Liver (tissue), 2 donors: Measurements from ENCODE around the gene CEND1.

Experiments used
- CTCF ChIP-seq: fragments of 150-350 bp; IDR thresholded peaks from 2 replicates; pipeline ENCODE4 v1.5.1; 2017; ENCODE audit warnings: improper control_type of control experiment, low read depth, low read length; ENCODE audit not compliant: missing input control
- MAX ChIP-seq: IDR thresholded peaks from 2 replicates; pipeline ENCODE4 v1.6.1; 2016; ENCODE audit warnings: antibody characterized with exemption
- YY1 ChIP-seq: IDR thresholded peaks from 2 replicates; pipeline ENCODE4 v1.6.1; 2016; ENCODE audit warnings: antibody characterized with exemption, mild to moderate bottlenecking
- TF ChIP-seq, protein P1 (sequence below): IDR thresholded peaks from 2 replicates; pipeline ENCODE4 v1.6.1; 2016; ENCODE audit warnings: antibody characterized with exemption, mild to moderate bottlenecking
- donor health status: healthy.

DNA sequence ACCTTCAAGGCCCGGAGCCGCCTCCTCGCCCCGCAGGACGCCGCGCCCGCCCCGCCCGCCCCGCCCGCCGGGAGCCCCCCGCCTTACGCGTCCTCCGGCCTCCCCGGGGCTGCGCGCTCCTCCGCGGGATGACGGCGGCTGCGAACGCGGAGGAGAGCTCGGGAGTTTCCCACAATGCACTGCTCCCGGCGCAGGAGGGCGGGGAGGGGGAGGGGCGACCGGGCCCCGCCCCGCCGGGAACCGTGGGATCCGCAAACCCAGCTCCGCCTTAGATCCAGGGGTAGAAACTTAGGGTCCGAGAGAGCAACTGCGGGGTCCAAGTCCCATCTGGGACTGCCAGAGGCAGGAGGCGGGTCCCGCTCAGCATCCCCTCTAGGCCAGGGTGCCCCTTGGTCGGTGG, at the start of gene CEND1:
- TF ChIP-seq CTCF: no peak
- TF ChIP-seq, protein P1, sequence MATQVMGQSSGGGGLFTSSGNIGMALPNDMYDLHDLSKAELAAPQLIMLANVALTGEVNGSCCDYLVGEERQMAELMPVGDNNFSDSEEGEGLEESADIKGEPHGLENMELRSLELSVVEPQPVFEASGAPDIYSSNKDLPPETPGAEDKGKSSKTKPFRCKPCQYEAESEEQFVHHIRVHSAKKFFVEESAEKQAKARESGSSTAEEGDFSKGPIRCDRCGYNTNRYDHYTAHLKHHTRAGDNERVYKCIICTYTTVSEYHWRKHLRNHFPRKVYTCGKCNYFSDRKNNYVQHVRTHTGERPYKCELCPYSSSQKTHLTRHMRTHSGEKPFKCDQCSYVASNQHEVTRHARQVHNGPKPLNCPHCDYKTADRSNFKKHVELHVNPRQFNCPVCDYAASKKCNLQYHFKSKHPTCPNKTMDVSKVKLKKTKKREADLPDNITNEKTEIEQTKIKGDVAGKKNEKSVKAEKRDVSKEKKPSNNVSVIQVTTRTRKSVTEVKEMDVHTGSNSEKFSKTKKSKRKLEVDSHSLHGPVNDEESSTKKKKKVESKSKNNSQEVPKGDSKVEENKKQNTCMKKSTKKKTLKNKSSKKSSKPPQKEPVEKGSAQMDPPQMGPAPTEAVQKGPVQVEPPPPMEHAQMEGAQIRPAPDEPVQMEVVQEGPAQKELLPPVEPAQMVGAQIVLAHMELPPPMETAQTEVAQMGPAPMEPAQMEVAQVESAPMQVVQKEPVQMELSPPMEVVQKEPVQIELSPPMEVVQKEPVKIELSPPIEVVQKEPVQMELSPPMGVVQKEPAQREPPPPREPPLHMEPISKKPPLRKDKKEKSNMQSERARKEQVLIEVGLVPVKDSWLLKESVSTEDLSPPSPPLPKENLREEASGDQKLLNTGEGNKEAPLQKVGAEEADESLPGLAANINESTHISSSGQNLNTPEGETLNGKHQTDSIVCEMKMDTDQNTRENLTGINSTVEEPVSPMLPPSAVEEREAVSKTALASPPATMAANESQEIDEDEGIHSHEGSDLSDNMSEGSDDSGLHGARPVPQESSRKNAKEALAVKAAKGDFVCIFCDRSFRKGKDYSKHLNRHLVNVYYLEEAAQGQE: no peak
- TF ChIP-seq YY1: no peak
- no peak for TF ChIP-seq MAX
